ENCODE measurements around the gene ADGRD1.

GRCh38 chr12:131098178-131098981, 144.7 kb downstream of the ADGRD1 start:
- TF ChIP-seq CTCF (IDR thresholded peaks at IDR 0.05) (no peak), POLR2AphosphoS5 (IDR thresholded peaks at IDR 0.05) (no peak)
